Activated CD4-positive, alpha-beta T cell treated with anti-CD3 and anti-CD28 coated beads for 24 hours (primary cell): ENCODE results near the gene CLN6.
"Not testable (repeated sequence)": the region's sequence is repeated elsewhere in the genome, so short reads cannot be mapped to it uniquely, and the experiment has no call there.

Experiments
- DNase-seq, 2 donors: peaks; one replicate each; pipeline ENCODE4 v3.0.0-alpha.2; 2020; ENCODE audit warnings: low read depth in 2 of 2

The CLN6 gene

DNA sequence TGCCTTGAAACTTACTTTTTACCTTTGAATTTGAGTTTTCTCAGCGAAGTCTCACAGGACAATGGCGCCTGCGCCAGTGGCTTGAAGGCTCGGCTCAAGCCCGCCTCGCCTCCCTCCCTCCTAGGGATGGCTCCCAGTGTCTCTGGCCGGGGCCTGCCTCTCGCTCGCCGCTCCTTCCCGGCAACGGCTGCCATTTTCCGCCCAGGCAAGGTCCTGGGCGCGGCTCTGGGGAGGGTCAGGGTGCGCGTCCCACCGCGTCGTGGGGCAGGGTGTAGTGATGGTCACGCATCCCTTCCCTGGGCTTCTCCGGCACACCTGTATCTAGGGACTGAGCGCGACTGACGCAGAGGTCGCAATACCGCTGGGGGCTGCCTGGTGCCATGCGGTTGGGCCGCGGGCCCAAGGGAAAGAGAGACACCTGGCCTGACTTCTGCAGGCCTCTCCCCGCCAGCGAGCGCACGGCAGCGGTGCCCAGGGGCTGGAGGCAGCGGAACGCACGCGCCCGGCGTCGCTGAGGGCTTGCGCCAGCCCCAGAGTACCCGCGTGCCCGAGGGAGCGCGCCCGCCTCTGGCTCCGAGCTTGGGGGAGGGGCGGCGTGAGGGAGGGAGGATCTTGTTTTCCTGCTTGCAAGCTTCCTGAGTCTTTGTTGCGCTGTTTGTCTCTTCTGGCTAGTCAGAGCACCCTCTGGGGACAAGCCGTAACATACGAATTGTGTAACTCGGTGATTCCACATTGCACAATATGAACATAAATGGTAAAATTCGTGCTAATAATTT, 27.3 kb upstream of the CLN6 start:
- peak; percentile 58 to 64 for DNase-seq

DNA sequence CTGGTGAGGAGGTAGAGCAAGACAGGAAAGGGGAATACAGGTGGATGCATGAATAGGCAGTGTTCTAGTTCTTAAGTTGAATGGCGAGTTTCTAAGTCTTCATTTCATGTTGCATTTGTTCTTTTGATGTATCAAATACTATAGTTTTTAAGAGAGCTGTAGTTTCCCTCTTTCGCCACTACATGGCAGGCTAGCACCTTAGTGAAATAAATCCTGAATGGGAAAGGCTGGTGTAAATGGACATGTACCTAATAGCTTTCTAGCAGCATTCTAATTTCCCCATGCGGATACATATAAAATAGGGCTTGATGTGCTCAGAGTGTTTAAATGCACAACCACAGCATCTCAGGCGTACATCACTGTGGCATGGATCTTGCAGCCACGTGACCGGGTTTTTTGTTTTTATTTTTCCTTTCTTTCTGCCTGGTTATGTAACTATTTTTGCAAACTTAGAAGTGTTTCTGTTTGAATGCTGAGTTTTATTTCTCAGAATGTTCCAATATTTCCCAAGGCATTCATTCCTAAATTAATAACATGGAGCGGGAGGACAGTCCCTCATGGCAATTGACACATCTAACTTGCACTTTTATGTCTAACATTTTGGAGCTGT, 23.5 kb upstream of the CLN6 start:
- DNase-seq: no peak

DNA sequence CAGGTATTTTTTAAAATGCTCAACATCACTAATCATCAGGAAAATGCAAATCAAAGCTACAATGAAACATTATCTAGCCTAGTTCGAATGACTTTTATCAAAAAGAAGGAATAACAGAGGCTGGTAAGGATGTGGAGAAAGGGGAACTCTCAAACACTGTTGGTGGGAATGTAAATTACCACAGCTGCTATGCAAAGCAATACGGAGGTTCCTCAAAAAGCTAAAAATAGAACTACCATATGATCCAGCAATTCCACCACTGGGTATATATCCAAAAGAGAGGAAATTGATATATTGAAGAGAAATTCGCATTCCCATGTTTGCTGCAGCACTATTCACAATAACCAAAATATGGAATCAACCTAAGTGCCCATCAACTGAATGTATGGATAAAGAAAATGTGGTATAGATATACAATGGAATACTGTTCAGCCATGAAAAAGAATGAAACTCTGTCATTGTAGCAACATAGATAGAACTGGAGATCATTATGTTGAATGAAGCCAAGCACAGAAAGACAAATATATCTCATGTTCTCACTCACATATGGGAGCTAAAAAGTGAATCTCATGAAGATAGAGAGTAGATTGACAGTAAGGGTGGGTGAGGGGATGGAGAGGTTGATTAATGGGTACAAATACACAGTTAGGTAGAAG, 19.7 kb upstream of the CLN6 start:
- DNase-seq: no peak

DNA sequence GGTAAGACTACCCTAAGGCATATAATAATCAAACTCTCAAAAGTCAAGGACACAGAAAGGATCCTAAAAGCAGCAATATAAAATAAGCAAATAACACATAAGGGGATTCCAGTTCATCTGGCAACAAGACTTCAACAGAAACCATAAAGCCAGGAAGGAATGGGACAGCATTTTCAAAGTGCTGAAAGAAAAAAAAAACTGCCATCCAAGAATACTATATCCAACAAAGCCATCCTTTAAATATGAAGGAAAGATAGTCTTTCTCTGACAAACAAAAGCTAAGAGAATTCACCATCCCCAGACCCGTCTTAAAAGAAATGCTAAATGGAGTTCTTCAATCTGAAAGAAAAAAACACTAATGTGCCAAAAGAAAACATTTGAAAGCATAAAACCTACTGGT, 14.7 kb upstream of the CLN6 start:
- DNase-seq: no peak

DNA sequence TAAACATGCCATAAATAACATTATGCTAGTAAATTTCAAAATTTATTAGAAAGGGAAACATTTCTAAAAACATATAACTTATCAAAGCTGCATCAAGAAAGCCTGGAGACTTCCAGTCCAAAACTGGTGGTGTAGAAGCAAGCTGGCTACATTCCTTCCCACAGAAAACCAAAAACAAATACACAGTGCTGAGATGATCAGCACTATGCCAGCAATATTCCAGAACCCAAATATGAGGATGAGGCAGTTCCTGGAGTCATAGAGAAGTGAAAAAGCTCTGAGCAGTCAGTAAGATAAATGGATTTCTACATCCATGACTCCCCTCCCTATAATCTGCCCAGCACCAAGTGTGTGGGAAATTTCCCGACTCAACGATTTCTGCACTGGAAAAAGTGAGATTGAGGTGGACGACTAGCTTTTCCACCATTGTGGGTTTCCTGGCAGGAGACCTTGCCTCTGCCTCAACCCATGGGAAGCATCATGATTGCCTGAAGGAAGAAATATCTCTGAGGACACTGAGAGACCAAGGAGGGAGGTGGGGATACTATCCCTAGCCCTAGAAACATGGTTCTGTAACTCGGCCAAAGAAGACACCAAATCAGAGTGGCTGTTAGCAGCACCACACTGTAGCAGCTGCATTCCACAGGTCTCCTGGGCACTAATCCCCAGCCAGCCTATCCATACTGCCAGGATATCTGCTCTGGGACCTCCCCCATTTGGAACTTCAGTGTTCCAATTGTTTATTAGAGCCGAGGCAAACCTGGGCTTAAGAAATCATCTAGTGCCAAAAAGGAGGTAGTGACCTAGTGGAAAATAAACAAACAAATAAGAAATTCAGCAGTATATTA, 11.8 kb upstream of the CLN6 start:
- no peak for DNase-seq

DNA sequence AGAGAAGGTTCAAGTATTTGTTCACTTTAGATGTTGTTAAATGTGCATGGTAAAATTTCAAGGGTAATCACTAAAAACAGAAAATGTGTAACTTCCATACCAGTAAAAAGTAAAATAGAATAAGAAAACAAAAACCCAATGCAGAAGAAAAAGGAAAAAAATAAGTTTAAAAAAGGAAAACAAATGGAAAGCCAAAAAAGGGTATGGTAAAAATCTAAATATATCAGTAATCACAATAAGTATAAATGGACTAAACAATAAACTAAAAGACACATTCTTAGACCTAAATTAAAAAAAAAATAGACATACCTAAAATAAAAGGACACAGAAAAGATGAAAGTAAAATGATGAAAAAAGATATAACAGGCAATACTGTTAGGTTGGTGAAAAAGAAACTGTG, 9.5 kb upstream of the CLN6 start:
- DNase-seq: no peak

DNA sequence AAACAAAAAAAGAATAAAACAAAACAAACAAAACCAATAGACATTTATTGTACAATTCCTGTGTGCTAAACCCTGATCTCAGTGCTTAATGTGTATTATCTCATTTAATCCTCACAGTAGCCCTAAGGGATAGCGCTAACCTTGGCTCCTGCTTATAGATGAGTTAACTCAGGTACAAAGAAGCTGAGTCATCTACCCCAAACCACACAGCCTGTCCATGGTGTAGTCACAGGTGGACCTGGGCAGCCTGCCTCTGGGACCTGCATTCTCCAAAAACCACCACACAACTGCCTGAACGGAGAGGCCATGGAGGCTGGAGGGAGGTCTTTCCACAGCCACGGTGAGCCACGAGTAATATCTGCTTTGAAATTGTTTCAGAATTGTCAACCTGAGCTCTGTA, 5.5 kb upstream of the CLN6 start:
- no peak for DNase-seq

DNA sequence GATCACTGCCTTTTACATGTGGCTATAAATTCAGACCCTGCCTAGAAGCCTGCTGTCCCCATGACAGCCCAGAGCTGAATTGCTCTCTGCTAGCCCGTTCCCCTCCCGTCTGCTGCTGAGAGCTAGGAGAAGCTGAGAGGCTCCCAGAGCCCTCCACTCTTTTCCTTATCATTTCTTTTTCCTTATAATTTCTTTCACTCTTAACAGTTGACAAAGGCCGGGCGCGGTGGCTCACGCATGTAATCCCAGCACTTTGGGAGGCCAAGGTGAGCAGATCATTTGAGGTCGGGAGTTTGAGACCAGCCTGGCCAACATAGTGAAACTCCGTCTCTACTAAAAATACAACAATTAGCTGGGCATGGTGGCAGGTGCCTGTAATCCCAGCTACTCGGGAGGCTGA, 5.0 kb upstream of the CLN6 start:
- DNase-seq: not testable (repeated sequence)

DNA sequence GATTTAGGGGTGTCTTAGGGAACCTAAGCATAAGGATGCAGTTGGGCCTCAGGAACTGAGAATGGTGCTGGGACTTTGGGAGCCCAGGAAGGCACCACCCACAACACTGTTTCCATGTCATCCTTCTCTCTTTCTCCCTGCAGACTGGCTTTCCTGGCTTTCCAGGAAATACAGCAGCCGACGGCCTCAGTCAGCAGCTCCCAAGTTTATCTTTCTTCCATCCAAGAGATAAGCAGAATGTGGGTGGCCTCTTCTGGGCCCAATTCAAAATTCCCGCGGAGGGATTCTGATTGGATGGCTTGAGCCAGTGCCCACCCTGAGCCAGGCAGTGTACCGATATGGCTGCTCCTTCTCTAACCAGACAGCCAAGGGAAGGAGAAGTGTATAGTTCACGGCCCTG, 4.5 kb upstream of the CLN6 start:
- DNase-seq: no peak

DNA sequence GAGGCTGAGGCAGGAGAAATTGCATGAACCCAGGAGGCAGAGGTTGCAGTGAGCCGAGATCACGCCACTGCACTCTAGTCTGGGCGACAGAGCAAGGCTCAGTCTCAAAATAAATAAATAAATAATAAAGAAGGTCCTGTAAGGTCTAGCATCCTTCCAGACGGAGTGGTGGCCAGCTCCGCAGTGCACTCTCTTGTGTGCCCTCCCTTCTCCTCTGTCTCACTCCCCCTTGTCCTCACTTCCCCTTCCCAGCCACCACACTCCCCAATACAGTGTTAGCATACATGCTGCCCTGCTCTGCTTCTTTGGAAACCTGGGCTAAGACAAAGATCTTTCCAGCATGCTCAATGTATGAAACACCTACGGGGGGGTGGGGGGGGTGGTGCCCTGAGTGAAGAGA, 3.4 kb upstream of the CLN6 start:
- no peak for DNase-seq

DNA sequence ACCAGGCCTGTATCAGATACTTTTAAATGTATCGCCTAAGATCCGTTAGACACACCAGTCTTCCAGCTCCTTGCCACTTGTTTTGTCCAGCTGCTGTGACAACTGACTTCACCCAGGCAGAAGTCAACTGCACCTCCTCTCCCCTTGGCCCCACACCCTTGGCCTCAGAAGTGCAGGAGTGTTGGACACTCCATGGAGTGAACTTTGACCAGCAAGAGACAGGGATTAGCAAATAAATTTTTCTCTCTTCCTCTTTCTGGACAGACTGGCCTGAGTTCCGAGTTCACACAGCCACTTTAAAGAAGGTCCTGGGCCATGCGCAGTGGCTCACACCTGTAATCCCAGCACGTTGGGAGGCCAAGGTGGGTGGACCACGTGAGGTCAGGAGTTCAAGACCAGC, 2.9 kb upstream of the CLN6 start:
- DNase-seq: no peak

DNA sequence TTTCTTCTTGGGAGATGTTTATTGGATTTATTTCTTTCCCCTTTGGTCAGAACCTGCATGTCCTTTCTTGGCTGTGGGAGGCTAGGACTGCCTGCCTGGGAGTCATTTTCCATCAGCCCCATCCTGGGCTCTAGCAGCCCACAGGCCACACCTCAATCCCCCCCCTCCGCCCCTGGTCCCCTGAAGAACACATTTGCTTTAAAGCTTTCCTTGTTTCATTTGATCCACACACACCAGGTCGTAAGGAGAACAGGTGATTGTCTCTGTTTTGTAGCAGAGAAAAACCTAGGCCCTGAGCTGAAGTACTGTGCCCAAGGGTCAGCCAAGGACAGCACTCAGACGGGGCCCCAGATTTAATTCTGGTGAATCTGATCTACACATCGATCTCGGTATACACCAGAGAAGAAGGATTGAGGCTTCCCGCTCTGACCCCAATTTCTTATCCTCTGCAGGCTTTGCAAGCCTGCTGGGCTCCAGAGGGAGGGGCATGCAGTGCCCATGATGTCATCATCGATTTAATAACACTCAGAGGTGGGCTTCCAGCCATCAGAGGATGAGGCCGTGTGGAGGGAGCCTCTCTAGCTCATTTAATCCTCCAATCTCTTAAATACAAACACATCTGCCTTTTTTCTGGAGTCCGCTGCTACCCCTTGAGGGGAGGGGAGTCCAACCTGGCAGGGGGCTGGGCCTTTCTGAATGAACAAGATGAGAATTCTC, 1.7 kb upstream of the CLN6 start:
- DNase-seq: no peak

DNA sequence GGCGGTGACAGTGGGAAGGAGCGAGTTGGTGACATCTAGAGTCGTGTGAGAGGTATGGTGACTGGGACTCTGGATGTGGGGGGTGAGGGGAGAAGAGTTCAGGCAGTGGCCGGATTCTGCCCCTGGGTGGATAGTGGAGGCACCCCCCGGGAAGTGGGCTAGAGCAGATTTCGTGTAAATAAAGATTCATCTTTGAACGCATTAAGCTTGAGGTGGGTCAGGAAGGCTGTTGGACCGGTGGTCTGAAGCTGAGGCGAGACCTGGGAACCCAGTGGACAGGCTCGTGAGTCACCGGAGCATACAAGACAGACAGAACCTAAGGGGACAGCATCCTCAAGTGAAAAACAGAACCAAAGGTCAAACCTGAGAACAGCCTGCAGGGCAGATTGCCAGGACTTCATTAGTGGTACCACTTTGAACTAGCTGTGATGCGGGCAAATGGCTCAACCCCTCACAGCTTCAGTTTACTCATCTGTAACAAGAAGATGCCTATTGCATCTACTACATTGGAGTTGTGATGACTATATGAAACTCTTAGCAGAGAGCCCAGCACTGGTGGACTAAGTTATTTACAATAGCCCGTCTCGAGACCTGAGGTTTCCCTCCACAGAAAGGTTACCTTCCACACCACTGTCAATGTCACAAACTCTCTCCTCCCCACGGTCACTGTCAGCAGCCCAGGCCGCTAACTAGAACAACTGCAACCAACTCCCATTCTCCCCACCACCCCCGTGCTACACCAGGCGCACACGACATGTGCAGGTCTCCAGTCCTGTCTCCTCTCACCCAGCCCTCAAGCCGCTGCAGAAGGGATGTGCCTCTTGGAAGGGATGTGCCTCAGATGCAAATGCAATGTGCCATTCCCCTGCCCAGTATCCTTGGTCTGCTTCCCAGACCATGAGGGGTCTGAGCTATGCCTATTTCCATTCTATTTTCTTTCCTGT, 901 bp upstream of the CLN6 start:
- DNase-seq: no peak

DNA sequence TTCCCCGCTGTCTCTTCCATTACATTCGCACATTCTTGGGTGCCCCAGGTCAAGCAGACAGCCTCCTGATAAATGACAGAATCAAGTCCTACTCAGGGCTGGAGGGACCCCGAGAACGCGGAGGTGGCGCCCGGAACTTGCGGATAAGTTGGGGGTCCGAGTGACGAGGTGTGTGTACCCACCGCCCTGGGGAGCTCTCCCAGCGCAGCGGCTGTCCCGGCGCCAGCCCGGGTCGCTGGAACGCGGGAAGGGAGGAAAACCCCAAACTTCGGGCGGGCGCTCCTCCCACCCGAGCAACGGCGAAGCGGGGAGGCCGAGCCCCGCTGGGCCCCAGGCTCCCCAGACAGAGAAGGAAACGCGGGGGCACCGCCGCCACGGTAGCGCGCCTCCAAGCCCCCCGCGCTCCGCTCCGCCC, 550 bp downstream of the CLN6 start:
- no peak for DNase-seq

DNA sequence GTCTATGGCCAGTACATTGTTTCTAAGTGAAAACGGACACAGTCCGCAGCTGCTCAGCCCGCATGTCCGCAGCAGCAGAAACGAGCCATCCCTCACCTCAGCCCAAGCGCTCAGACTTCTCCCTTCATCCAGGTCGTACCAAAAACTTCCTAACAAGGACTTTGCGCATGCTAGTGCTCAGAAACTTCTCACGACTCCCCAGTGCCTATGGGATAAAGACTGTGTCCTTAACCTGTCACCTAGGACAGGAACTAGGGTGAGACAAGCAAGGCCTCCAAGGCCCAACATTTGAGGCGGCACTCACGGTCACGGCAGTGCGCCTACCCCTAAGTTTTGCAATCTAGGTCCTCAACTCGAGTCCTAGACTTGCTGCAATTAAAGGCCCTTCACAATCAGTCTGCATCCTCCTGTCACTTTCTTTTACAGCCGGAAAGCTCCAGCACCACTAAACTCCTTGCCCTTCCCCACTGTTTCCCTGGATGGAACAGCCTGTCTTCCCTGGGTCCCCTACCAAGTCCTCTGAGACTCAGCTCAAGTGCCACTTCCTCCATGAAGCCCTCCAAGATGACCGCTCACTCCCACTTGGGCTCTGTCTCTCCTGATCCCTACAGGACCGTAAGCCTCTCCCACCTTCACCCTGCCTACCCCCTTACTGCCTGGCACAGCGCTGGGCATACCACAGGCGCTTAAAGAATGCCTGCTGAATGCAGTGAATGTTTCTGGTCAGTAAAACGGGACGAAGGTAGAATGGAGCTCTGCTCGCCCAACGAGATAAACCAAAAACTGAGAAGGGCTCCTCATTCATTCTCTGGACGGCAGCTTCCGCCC, 1.2 kb downstream of the CLN6 start:
- DNase-seq: no peak

DNA sequence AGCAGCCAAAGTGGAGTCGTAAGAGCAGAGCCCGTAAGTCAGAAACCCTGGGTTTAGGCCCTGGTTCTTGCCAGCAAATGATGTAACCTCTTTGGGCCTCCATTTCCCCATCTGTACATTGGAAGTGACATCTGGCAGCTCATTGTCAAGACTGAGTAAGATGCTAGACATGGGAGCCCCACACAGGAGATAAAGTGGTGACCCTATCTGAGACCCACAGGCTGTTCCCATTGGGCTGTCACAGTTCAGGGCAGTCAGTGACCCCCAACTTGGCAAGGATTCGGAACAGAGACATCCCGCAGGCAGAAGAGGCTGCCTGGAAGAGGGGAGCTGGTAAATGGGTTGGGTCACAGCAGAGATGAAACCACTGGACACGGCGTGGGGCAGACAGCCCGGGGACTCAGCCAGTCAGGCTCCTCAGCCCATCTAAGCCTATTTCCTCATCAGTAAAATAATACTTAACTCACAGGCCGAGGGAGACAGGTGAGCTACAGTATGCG, 1.8 kb downstream of the CLN6 start:
- no peak for DNase-seq

DNA sequence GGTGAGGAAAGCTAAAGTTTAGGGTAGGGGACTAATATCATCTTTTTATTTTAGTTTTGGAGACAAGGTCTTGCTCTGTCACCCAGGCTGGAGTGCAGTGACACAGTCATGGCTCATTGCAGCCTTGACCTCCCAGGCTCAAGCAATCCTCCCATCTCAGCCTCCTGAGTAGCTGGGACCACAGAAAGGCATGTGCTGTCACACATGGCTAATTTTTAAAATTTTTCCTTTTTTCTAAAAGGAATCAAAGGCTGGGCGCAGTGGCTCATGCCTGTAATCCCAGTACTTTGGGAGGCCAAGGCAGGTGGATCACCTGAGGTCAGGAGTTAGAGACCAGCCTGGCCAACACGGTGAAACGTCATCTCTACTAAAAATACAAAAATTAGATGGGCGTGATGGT, 4.1 kb downstream of the CLN6 start:
- DNase-seq: not testable (repeated sequence)

DNA sequence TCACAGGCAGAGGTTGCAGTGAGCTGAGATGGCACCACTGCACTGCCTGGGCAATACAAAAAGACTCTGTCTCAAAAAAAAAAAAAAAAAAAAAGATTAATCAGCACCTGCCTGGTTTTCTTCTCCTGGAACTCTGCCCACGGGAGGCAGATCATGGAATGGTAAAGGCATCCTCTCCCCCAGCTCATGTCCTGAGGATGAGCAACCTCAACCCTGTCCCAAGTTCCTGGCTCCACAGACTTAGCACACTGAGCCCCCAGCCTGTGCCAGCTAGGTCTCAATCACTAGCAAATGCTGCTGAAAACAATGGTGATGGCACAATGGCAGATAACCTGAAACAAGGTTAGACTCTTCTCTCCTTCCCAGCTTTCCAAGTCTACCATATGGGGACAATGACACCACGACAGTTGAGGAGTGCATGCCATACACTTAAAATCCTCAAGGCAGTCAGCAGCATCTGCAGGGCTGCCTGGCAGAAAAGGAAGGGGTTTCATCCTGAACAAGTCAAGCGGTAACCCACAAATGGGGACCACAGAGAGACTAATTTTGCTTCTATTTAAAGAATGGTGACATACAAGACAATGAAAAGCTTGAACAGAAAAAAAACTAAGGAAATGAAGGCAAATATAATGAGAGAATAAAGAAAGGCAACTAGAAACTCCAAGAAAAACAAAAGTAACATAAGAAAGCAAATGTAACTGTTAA, 4.8 kb downstream of the CLN6 start:
- DNase-seq: no peak

DNA sequence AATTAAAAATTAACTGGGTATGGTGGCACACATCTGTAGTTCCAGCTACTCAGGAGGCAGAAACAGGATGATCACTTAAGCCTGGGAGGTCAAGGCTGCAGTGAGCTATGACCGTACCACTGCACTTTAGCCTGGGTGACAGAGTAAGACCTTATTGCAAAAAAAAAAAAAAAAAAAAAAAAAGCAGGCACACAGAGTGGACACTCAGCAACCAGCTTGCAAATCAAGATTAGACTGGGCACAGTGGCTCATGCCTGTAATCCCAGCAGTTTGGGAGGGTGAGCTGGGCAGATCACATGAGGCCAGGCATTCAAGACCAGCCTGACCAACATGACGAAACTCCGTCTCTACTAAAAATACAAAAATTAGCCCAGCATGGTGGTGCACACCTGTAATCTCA, 5.4 kb downstream of the CLN6 start:
- DNase-seq: no peak
